Neural cell (in vitro differentiated cells): ENCODE results near the gene RASD2.

Experiments used
- CTCF ChIP-seq: fragments of 450-650 bp; IDR thresholded peaks from 2 replicates; pipeline ENCODE4 v1.5.1; 2014; ENCODE audit warnings: antibody characterized with exemption, mild to moderate bottlenecking, moderate library complexity; ENCODE audit not compliant: poor library complexity, severe bottlenecking
- EZH2 ChIP-seq: fragments of 200-600, 300-800 bp; shearing (Covaris generic), sonication (generic); IDR thresholded peaks from 2 replicates; pipeline ENCODE4 v1.6.1; 2014; ENCODE audit warnings: antibody characterized with exemption, low read length, borderline replicate concordance, mild to moderate bottlenecking; ENCODE audit not compliant: insufficient read depth, poor library complexity, severe bottlenecking
- POLR2AphosphoS5 ChIP-seq: IDR thresholded peaks from 2 replicates; pipeline ENCODE4 v1.6.1; 2012
- RAD21 ChIP-seq: fragments of 450-650 bp; conservative IDR thresholded peaks from 2 replicates; pipeline ENCODE4 v1.6.1; 2014; ENCODE audit warnings: antibody characterized with exemption, mild to moderate bottlenecking, moderate library complexity

GRCh38 chr22:35542157-35542938 lies 1.7 kb downstream of the RASD2 start:
- no peak for TF ChIP-seq RAD21
- no peak for TF ChIP-seq EZH2
- TF ChIP-seq CTCF: no peak
- TF ChIP-seq POLR2AphosphoS5: no peak
